Stimulated activated CD8-positive, alpha-beta memory T cell treated with anti-CD3 and anti-CD28 coated beads, Interleukin-15, amount 100 ng/mL, for 48 hours (primary cell): ENCODE results near the gene SNAPC3.
"Not testable (repeated sequence)": the region's sequence is repeated elsewhere in the genome, so short reads cannot be mapped to it uniquely, and the experiment has no call there.

Experiments used
- DNase-seq, 2 donors: peaks; one replicate each; pipeline ENCODE4 v3.0.0-alpha.2; 2020; ENCODE audit warnings: low read depth in 2 of 2

SNAPC3 gene

DNA sequence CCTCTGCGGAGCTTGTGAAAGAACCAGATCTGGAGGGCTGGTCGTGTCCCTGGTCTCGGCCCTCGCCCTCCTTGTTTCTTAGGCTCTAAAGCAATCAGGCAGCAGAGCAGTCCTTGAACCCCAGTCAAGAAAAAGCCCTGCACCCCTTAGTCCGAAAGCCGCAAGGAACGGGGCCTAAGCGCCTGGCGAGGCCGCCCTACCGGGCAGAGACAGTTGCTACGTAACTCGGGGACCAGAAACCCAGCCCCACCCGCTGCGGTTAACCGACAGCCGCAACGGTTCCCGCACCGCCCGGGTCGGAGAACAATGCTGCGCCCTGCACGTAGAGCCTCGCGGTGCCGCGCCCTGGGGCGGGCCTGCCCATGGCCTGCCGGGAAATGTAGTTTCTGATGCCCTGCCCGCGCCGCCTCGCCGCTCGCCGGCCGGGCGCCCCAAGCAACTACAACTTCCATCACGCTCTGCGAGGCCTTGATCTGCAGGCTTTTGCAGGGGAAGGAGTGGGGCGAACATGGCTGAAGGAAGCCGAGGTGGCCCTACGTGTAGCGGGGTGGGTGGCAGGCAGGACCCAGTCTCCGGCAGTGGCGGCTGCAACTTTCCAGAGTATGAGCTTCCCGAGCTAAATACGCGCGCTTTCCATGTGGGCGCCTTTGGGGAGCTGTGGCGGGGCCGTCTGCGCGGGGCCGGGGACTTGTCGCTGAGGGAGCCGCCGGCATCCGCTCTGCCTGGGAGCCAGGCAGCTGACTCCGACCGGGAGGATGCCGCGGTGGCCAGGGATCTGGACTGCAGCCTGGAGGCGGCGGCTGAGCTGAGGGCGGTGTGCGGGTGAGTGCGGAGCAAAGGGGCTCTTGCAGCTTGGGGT lies at the start of gene SNAPC3:
Gene SNAPC3, plus strand, starts transcription at position 505 of the 859 bp plus-strand sequence. Its CDS starts 4 bp downstream, at position 509.
- DNase-seq: peak; percentile 89 to 90

DNA sequence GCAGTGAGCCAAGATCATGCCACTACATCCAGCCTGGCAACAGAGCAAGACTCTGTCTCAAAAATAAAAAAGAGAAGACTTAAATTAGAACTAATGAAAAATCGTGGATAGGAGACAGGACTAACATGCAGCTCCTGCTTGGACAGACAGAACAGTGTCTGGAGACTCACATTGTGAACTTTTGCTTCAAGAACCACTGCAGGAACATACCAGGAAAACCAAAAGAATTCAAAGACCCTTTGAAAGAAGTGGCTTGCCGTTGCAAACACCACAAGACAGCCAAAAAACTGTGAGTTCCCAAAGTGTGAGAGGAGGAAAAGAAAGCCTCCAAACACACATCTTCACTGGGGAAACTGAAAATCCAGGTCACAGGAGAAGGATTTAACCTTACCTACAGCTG lies 48.8 kb upstream of the SNAPC3 start:
- DNase-seq: no peak

GRCh38 chr9:15374310-15374709 lies 48.4 kb upstream of the SNAPC3 start:
- no peak for DNase-seq

DNA sequence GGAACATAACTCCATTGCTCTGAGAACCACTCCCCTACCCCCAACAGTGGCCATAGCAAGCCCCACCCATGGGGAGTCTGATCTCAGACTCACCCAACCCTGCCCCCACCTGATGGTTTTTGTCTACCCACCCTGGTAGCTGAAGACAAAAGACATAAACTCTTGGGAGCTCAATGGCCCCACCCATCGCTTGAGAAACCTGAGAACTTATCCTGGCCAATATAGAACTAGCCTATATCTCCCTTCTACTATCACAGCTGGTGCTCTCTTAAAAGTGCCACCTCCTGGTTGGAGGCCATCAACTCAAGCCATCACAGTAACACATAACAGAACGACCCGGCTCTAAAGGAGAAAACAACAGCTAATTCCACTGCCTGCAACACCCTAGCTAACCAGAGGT lies 47.9 kb upstream of the SNAPC3 start:
- no peak for DNase-seq

DNA sequence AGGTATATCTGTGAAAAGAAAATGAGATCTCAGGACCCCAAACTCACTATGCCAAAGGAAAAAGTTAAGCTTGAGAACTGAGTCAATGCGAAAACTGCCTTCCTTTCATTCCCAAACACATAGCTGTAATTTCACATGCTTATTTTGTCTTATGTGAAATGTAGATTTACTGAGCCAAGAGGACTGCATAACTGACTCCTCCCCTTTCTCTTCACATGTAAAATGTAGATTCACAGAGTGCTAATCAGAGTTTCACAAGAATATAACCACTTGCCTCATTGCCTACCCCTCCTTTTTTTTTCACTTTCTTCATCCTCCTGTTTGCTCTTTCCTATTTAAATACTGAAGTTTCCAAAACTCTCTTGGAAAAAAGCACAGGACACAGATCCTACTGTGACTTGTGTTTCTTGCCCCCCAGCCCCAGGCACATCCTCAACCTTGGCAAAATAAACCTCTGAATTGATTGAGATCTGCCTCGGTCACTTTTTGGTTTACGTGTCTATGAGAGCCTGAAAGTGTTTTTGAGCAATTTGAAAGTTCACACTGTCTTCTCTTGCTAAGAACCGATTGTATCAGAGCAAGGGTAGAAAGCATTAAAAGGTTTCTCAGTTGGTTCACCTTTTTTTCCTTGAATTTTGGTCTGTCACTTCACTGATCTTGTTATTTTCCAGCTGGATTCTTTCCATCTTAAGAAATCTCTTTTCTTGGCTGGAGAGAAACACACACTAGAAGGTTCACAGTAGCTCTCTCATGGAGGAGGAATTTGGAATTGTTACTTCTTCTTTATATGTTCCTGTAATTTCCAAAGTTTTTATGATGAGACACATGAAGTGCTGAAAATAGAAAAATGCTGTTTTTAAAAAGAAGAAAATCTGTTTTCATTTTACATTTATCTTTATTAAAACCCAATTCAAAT lies 44.8 kb upstream of the SNAPC3 start:
- no peak for DNase-seq

GRCh38 chr9:15379317-15379716 lies 43.4 kb upstream of the SNAPC3 start:
- not testable (repeated sequence) for DNase-seq

GRCh38 chr9:15379888-15380287 lies 42.8 kb upstream of the SNAPC3 start:
- not testable (repeated sequence) for DNase-seq

DNA sequence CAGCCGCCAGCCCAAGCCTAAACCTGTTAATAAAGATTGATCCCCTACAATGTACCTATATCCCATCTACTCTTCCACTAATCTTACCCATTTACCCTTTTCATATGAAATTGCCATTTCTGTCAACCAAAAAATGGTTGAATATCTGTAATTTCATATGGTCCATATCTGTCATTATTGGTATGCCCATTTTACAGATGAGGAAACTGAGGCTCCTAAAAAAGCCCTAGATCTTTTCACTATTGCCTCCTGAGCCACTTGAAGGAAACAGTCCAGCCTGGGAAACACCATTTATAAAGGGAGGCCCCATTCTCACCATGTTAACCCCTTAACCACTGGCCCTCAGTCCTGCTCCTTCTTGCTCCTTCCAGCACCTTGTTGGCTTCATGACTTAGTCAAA lies 41.2 kb upstream of the SNAPC3 start:
- DNase-seq: no peak

- DNase-seq: no peak
Observed at GRCh38 chr9:15386465-15386864, 36.2 kb upstream of the SNAPC3 start.

DNA sequence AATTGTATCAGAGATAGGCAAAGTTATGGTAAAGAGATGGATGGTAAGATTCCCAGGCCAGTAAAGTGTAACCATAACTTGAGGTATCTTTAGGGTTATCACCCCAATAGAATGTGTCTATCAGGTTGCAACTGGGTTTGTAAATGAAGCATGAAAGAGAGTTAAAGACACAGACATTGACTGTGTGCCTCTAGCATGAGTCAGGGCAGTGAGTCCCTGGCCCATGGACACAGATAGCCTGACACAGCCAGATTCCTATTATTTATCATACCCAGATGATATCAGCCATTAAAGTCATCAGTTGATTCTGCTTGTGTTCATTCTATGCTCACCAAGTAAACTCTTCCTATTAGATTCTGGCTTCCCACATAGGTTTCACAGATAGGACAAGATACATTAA lies 33.5 kb upstream of the SNAPC3 start:
- DNase-seq: no peak

GRCh38 chr9:15389631-15390030 lies 33.0 kb upstream of the SNAPC3 start:
- DNase-seq: no peak

DNA sequence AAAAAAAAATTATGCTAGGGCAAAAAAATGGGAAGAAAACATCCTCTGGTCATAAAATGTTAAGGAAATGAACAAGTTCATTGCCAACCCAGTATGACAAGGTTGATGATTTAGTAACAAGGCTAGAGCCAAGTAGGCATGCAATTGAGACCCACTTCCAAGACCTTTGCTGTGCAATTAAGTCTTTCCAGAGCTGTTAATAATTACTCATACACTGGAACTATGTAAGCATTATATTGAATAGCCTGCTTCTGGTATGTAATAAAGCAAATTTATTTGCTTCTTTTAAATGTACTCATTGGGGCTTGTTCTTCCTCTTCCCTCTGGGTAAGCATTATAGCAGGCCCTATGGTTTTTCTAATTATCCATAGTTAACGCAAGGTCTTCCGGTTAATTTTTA lies 32.5 kb upstream of the SNAPC3 start:
- no peak for DNase-seq

DNA sequence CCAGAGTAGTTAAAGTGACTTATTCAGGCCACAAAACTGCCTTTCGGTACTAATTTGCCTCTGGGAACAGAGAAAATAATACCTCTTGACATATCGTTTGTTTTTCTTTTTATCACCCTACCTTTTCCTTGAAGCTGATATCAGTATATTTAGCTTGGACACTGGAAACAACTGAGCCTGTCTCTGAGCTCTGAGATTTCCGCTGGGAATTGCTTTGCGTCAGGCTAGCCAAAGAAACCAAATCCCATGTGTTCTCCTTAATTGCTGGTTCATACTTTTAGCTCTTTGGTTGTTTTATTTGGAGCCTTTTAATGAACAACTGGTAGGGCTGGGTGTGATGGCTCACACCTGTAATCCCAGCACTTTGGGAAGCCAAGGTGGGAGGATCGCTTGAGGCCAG lies 30.3 kb upstream of the SNAPC3 start:
- no peak for DNase-seq

DNA sequence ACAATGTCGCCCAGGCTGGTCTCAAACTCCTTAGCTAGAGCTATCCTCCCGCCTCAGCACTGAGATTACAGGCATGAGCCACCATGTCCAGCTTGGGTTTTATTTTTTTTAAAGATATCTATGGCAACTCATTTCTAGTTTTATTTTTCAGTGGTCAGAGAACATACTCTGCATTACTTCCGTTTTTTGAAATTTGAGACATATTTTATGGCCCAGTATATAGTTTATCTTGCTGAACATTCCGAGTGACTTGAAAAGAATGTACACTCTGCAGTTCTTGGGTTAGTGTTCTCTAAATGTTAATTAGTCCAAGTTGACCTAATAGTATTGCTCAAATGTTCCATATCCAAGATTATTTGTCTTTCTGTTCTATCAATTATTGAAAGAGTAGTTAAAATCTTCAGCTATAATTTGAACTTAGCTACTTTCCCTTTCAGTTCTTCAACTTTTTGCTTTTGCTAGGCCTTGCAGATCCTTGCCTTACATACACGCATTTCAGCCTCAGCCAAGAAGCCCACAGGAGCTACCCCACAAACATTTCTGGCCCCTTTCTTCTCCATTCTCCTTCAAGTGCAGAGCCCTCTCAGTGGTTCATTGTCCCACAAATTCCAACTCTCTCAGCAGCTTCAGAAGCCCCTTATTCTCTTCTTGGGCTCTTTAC lies 22.3 kb upstream of the SNAPC3 start:
- DNase-seq: no peak

- DNase-seq: no peak
Observed at GRCh38 chr9:15401266-15401665, 21.4 kb upstream of the SNAPC3 start.

DNA sequence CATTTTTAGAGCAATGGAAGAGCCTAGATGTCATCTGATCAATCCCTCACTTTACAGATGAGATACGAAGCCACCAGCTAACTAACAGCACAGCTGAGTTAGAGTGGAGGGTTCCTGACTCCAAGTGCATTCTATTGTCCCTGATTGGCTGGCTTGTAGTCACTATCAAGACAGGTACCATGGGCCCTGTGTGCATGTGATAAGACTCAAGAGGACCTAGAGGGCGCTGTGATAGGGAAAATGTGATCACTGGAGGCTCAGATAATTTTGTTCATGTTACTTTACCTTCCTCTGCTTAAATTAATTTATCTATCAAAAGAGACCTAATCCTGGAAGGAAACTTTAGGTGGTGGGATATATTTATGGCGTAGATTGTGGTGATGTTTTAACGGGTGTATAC lies 19.5 kb upstream of the SNAPC3 start:
- DNase-seq: no peak

- DNase-seq: no peak
Observed at GRCh38 chr9:15404171-15404570, 18.5 kb upstream of the SNAPC3 start.

- DNase-seq: no peak
Observed at GRCh38 chr9:15416880-15417279, 5.8 kb upstream of the SNAPC3 start.

DNA sequence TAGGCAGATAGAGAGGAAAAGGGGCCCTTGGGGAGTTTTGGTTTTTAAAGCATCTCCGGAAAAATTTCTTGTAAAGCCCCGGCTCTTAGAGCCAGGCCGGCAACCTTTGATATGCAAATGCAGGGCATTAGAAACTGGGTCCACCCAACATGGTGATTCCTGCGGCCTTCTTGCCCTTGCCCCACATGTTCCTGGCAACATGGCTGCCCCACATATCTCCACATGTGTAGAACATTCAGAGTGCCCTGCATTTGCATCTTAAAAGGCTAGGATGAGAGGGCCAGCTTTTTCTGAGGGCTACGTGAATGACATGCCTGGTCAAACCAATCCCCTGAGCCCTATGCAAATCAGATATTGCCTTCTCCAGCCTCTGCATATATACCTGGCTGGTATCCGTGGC lies 5.0 kb upstream of the SNAPC3 start:
- no peak for DNase-seq

DNA sequence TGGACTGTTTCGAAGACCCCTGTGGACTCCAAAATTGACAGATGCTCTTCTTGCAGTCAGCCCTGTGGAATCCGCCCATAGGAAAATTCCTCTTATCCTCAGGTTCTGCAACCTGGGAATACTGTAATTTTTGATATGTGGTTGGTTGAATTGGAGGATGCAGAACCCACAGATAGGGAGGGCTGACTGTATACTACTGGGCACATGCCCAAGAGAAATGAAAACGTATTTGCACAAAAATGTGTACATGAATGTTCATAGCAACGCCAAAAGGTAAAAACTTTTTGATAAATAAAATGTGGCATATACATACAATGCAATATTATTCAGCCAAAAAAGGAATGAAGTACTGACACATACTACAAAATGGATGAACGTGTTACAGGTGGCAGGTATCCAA lies 1.9 kb upstream of the SNAPC3 start:
- no peak for DNase-seq

DNA sequence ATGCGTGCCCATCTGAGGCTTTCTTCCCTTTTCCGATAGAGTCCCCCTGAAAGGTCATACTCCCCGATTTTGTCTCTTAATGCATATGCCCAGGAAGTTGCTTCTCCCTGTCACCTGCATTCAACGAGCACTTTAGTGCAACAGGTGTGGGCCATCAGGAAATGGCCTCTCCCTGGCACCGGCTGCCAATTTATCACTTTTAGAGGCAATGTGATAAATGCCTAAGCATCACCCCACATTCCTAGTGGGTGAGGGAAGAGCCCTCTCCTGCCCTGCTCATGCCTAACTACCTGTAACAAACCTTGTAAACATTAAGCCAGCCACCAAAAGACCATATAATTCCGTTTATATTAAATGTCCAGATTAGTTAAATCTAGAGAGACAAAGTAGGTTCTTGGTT lies 1.1 kb upstream of the SNAPC3 start:
- no peak for DNase-seq

DNA sequence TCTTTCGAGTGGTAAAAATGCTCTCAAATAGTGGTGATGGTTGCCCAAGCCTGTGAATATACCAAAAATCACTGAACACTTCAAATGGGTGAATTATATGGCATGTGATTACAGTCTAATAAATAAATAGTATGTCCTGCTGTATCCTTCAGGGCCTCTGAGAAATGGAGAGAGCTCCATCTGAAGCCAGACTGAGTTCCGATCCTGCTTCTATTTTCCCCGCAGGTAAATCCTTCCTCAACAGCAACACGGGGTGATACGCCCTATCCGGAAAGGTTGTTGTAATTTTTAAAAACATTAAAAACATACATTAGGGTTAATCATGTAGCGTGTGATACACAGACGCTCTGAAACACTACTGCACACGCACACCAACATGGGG lies 695 bp upstream of the SNAPC3 start:
- no peak for DNase-seq
